Measurements from ENCODE around the gene GASK1B.

GASK1B gene

GRCh38 chr4:158130204-158130603 lies 42.6 kb downstream of the GASK1B start:
- Histone ChIP-seq H3K4me2 (ENCODE audit: low read depth, low read length, poor library complexity, severe bottlenecking) (no peak overlapping the region), H3K9me3 (ENCODE audit: insufficient read depth, low read depth, low read length) (no peaks in the 10 kb centered on the region), H3K79me2 (ENCODE audit: insufficient read depth, low read length) (no peaks in the 10 kb centered on the region), H3K4me3 (ENCODE audit: low read length, poor library complexity, severe bottlenecking) (no peak overlapping the region), H3K36me3 (ENCODE audit: insufficient read depth, low read length) (no peaks in the 10 kb centered on the region), H3K9ac (ENCODE audit: low read depth, low read length, poor library complexity, severe bottlenecking) (no peak overlapping the region), H2AFZ (ENCODE audit: low read length) (no peak overlapping the region), H4K20me1 (ENCODE audit: insufficient read depth, low read length, poor library complexity, severe bottlenecking) (no peaks in the 10 kb centered on the region), H3K27me3 (ENCODE audit: insufficient read depth, low read length, poor library complexity, severe bottlenecking) (no peaks in the 10 kb centered on the region), H3K9me2 (replicated peaks; ENCODE audit: low read depth, low read length) (no peaks in the 10 kb centered on the region), H3K4me1 (ENCODE audit: insufficient read depth, low read length, poor library complexity, severe bottlenecking) (no peaks in the 10 kb centered on the region), H3F3A (ENCODE audit: low read depth) (no peaks in the 10 kb centered on the region)
- no peak for TF ChIP-seq EZH2phosphoT487 (IDR thresholded peaks at IDR 0.05; ENCODE audit: borderline replicate concordance)
- TF ChIP-seq, protein P1, sequence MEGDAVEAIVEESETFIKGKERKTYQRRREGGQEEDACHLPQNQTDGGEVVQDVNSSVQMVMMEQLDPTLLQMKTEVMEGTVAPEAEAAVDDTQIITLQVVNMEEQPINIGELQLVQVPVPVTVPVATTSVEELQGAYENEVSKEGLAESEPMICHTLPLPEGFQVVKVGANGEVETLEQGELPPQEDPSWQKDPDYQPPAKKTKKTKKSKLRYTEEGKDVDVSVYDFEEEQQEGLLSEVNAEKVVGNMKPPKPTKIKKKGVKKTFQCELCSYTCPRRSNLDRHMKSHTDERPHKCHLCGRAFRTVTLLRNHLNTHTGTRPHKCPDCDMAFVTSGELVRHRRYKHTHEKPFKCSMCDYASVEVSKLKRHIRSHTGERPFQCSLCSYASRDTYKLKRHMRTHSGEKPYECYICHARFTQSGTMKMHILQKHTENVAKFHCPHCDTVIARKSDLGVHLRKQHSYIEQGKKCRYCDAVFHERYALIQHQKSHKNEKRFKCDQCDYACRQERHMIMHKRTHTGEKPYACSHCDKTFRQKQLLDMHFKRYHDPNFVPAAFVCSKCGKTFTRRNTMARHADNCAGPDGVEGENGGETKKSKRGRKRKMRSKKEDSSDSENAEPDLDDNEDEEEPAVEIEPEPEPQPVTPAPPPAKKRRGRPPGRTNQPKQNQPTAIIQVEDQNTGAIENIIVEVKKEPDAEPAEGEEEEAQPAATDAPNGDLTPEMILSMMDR (conservative IDR thresholded peaks at IDR 0.05; ENCODE audit: low read length): no peak

DNA sequence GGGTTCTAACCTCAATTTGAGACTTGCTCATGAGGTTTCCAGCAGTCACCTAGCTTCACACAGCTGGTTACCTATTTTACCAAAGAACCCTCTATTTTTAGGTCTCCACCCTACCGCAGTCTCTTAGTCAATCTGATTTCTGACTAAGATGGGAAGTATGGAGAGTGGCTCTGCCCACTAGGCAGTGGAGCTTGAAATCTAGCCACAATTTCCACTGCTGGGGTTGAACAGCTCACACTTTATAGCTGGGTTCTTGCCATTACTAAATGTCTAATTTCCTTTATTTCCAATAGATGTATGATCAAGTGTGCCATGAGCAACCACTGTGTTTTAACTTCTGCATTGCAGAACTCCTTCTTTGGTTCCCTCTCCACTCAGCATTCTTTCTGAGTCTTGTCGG lies 43.1 kb downstream of the GASK1B start:
- no peak overlapping the region for H3K4me2 ChIP-seq (ENCODE audit: low read depth, low read length, poor library complexity, severe bottlenecking)
- no peaks in the 10 kb centered on the region for H3K9me2 ChIP-seq (replicated peaks; ENCODE audit: low read depth, low read length)
- TF ChIP-seq, protein P1 (conservative IDR thresholded peaks at IDR 0.05; ENCODE audit: low read length): no peak
- no peak for TF ChIP-seq EZH2phosphoT487 (IDR thresholded peaks at IDR 0.05; ENCODE audit: borderline replicate concordance)
- no peaks in the 10 kb centered on the region for H3K4me1 ChIP-seq (ENCODE audit: insufficient read depth, low read length, poor library complexity, severe bottlenecking)
- no peaks in the 10 kb centered on the region for H3F3A ChIP-seq (ENCODE audit: low read depth)
- no peaks in the 10 kb centered on the region for H3K27me3 ChIP-seq (ENCODE audit: insufficient read depth, low read length, poor library complexity, severe bottlenecking)
- no peak overlapping the region for H2AFZ ChIP-seq (ENCODE audit: low read length)
- no peaks in the 10 kb centered on the region for H3K36me3 ChIP-seq (ENCODE audit: insufficient read depth, low read length)
- H3K4me3 ChIP-seq (ENCODE audit: low read length, poor library complexity, severe bottlenecking): no peak overlapping the region
- H3K9me3 ChIP-seq (ENCODE audit: insufficient read depth, low read depth, low read length): no peaks in the 10 kb centered on the region
- no peaks in the 10 kb centered on the region for H4K20me1 ChIP-seq (ENCODE audit: insufficient read depth, low read length, poor library complexity, severe bottlenecking)
- H3K9ac ChIP-seq (ENCODE audit: low read depth, low read length, poor library complexity, severe bottlenecking): no peak overlapping the region
- H3K79me2 ChIP-seq (ENCODE audit: insufficient read depth, low read length): no peaks in the 10 kb centered on the region

DNA sequence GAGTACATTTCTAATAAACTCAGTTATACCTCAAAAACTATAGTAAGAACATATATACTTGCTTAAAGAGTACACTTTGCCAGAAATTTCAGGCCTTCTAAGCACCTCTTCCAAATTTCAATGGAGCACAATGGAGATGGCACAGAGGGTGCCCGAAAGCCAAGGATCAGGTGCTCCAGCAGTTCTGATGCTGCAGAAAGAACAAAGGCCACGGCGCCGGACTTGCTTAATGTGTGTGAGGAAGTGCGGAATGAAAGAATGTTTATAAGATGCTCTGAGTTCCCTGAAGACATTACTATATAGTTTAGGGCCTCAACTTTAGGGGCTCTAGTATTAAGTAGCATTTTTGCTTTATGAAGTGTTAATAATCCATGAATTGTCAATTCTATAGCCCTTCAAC lies 44.3 kb downstream of the GASK1B start:
- H3K27me3 ChIP-seq (ENCODE audit: insufficient read depth, low read length, poor library complexity, severe bottlenecking): no peaks in the 10 kb centered on the region

More for the DNA sequence above, 44.3 kb downstream of the GASK1B start:
- Histone ChIP-seq H3K4me2 (ENCODE audit: low read depth, low read length, poor library complexity, severe bottlenecking) (no peak overlapping the region), H4K20me1 (ENCODE audit: insufficient read depth, low read length, poor library complexity, severe bottlenecking) (no peaks in the 10 kb centered on the region), H3K79me2 (ENCODE audit: insufficient read depth, low read length) (no peaks in the 10 kb centered on the region), H3K36me3 (ENCODE audit: insufficient read depth, low read length) (no peaks in the 10 kb centered on the region), H3K9me2 (replicated peaks; ENCODE audit: low read depth, low read length) (no peaks in the 10 kb centered on the region), H3F3A (ENCODE audit: low read depth) (no peaks in the 10 kb centered on the region), H3K4me3 (ENCODE audit: low read length, poor library complexity, severe bottlenecking) (no peak overlapping the region), H3K4me1 (ENCODE audit: insufficient read depth, low read length, poor library complexity, severe bottlenecking) (no peaks in the 10 kb centered on the region), H3K9me3 (ENCODE audit: insufficient read depth, low read depth, low read length) (no peaks in the 10 kb centered on the region), H3K9ac (ENCODE audit: low read depth, low read length, poor library complexity, severe bottlenecking) (no peak overlapping the region), H2AFZ (ENCODE audit: low read length) (no peak overlapping the region)
- no peak for TF ChIP-seq EZH2phosphoT487 (IDR thresholded peaks at IDR 0.05; ENCODE audit: borderline replicate concordance)
- TF ChIP-seq, protein P1 (conservative IDR thresholded peaks at IDR 0.05; ENCODE audit: low read length): no peak

Measured in Loucy (cell line).